Stimulated activated naive CD8-positive, alpha-beta T cell treated with anti-CD3 and anti-CD28 coated beads, Interleukin-15, Interleukin-2, amounts not matched to agents 100 U/mL and 50 U/mL, for 24 hours (primary cell): Measurements from ENCODE around the gene C22orf39.
A peak's percentile ranks its signal among the peaks of the same experiment; 100 is the strongest.

ENCODE experiments used
- ATAC-seq: fragments of 150-1000 bp; cut with Tn5 transposase; one replicate; pipeline ENCODE4 v1.10.0; 2021
- DNase-seq: peaks from one replicate; pipeline ENCODE4 v3.0.0; 2021

C22orf39 gene

GRCh38 chr22:19447330-19448075, at the start of gene C22orf39:
Gene C22orf39 (minus strand): TSS chr22:19447711. CDS start chr22:19447688, 23 bp downstream.
- peak; percentile 84 for DNase-seq
- ATAC-seq, result peak; percentile 91

GRCh38 chr22:19497245-19497644, 49.7 kb upstream of the C22orf39 start:
- DNase-seq, result no peak
- ATAC-seq, result no peak

DNA sequence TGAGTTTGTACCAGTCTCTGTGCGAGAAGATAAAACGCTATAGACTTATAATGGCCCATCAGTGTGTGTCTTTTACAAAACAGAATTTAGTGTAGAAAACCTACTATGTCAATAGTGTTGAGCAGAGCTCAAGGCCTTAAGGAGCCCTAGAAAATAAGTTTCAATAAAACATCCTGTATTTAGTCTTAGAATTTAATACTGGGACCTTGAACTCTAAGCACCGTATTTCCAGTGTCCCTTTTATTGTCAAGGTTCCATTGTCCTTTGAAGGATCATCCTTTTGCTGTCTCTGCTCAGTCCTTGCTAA, 48.8 kb upstream of the C22orf39 start:
- DNase-seq, result no peak
- no peak for ATAC-seq

DNA sequence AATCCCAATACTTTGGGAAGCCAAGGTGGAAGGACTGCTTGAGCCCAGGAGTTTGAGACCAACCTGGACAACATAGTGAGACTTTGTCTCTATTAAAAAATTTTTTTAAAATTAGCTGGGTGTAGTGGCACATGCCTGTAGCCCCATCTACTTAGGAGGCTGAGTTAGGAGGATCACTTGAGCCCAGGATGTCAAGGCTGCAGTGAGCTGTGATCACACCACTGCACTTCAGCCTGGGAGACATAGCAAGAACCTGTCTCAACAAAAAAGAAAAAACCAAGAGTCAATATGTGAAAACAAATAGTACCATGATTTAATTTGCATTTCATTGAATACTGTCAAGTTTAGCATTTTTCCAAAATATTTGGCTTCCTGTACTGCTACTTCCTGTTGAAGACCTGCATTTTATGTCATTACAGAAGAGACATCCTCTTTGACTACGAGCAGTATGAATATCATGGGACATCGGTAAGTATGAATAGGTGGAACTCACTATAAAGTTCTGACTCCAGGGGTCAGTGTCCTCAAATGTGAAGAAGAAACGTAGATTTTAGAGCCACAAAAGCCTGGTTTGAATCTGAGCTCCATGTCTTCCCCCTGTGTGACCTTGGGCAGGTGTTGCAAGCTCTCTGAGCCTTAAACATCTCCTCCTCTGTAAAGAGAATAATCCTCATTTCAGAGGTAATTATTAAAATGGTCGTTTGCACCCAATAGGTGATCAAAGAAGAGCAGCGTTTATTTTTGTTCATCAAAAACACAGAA, 48.2 kb upstream of the C22orf39 start:
- ATAC-seq, result no peak
- DNase-seq, result no peak

DNA sequence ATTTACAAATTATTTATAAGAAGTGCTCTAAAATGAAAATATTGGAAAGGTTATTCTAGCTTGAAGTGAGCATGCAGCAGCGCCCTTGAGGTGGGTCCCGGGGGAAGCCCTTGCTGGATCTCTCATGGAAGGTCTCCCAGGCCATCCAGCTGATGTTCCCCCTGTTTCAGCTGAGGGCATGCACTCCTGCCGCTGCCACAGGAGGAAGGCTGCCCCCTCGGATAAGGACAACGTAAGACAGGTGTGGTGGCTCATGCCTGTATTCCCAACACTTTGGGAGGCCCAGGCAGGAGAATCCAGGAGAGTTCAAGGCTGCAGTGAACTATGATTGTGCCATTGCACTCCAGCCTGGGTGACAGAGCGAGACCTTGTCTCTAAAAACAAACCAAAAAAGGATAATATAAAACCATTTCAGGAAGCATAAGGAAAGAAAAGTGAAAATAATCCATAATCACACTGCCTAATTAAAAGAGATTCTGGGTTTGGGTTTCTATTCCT, 47.2 kb upstream of the C22orf39 start:
- ATAC-seq (no peak), DNase-seq (no peak)

GRCh38 chr22:19494001-19494560, 46.6 kb upstream of the C22orf39 start:
- no peak for ATAC-seq
- DNase-seq, result no peak

DNA sequence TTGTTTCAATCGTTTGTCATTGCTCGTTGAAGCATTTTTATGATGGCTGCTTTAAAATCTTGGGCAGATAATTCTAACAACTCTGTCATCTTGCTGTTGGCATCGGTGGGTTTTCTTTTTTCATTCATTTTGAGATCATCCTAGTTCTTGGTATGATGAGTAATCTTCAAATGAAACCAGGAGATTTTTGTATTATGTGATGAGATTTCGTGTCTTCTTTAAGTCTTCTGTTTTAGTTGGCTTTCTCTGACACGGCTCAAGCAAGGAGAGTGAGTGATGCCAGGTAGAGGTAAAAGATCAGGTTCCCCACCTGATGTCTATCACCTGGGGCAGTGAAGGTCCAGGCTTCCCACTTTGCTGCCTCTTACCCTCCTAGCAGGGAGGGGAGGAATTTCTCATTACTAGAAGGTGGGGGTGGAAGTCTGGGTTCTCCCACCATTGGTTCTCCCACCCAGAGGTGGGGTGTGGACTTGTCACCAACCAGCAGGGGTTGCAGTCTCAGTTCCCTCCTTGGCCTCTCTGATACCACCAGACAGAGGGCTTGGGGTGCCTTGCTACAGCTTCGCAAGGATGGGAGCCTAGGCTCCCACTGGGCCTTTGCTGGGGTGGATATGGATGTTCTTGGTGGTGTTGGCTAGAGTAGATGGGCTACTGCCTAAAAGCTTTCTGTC, 45.1 kb upstream of the C22orf39 start:
- ATAC-seq (peak; percentile 32), DNase-seq (no peak)

- no peak for ATAC-seq
- DNase-seq, result no peak
Measured at GRCh38 chr22:19490628-19491230, 43.2 kb upstream of the C22orf39 start.

DNA sequence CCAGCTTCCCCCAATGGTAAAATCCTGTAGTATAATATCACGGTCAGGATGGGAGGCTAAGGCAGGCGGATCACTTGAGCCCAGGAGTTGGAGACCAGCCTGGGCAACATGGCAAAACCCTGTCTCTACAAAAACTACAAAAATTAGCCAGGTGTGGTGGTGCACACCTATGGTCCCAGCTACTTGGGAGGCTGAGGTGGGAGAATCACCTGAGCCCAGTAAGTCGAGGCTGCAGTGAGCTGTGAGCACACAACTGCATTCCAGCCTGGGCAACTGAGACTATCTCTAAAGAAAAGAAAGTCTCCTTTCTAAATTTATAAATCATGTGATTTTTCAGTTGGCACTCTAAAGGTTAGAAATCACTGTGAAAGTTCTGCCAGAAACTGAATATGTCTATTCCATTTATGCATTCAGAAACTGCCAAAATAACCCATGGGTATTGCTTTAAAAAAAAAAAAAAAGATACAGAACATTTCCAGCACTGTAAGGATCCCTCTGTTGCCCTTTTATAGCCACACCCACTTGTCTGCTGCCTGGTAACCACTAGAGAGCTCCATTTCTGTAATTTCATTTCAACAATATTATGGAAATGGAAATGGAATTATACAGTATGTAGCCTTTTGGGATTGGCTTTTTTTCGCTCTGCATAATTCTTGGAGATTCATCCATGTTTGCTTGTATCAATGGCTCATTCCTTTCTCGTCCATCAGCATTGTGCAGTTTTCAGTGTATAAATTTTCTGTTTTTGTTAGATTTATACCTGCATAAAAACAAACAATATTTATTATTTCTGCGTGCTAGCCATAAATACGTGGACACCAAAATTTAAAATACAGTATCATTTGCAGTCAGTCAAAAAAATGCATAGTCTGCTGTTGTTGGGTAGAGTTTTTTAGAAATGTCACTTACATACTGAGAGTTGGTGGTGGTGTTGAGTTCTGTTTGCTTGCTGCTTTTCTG, 41.7 kb upstream of the C22orf39 start:
- DNase-seq, result no peak
- ATAC-seq, result no peak

- no peak for ATAC-seq
Measured at GRCh38 chr22:19488285-19488684, 40.8 kb upstream of the C22orf39 start.

GRCh38 chr22:19483481-19484244, 36.2 kb upstream of the C22orf39 start:
- DNase-seq (no peak), ATAC-seq (no peak)

More at GRCh38 chr22:19488285-19488684, 40.8 kb upstream of the C22orf39 start:
- no peak for DNase-seq

DNA sequence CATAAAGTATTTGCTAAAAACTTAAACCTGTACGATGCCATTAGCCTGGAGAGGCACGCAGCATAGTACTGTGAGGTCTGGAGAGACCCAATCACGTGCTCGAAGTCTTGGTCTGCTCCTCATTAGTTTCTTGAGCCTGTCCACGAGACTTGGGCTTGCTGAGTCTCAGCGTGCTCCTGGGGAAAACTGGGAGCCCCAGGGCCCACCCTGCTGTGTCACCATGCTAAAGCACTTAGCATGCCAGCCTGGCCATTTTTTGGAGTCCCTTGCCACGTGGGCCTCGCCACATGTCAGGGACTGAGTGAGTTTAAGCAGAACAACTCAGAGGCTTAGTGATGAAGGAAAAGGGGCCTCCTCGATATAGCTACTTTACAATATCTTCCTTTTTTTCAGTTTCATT, 34.8 kb upstream of the C22orf39 start:
- ATAC-seq (no peak), DNase-seq (no peak)

DNA sequence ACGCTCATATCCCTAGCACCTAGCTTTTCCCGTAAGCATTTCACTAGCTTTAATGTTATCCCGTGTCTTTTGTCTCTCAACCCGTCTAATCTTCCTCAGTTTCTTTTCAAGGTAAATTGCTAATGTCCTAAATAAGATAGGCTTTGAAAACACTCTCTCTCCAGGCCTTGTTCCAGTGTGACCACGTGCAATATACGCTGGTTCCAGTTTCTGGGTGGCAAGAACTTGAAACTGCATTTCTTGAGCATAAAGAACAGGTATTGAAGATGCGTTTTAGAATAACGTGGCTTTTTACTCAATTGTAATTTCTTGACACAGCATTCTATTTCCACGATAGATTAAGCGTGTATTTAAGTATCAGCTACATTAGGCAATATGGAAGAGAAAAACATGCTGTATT, 33.3 kb upstream of the C22orf39 start:
- ATAC-seq (no peak), DNase-seq (no peak)

DNA sequence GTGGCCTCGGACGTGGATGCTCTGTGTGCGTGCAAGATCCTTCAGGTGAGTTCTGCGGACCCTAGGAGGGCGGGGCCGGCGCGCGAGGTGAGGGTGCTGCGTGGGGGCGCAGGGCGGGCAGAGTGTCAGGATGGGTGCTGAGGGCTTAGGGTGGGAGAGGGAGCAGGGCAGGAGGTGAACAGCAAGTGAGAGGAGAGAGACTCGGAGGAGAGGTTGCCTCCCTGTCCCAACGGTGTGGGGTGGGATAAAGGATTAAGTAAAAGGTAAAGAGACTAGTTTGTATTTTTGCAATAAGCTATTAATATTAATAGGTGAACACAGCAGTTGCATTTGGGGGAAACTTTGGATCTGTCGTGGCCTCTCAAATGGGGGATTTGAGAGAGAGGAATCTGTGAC, 32.7 kb upstream of the C22orf39 start:
- ATAC-seq (no peak), DNase-seq (peak; percentile 35)

DNA sequence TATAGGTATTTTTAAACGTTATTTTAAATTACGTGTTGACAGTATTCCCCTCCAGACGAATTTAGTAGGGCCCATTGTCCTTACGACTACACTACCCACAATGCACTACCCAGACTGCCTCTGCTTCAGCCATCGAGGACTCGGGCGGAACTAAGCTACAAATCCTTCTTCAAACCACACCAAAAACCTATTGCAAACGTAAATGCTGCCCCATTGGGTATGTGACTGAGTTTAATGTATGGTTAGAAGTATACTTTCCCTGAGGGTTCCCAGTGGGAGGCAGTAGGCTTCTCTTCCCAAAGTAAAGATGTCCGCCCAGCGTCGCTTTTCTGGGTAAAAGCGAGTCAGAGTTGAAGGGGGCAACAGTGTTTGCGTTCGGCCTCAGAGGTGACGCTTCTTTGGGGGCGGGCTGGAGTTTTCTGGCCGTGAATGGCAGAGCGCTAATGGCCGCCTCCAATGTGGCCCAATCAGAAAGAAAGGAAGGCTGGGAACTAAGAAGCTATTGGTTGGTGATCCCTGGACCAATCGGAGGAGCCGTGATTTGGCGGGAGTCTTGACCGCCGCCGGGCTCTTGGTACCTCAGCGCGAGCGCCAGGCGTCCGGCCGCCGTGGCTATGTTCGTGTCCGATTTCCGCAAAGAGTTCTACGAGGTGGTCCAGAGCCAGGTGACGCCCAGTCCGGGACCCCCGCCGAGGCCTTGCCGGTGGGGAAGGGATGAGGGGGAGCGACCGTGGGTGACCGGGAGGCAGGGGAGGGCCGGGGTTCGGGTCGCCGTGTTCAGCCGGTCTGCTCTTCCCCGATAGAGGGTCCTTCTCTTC, 32.1 kb upstream of the C22orf39 start, which contains the start of gene CDC45:
Gene CDC45 (plus strand): TSS at position 566 of the 818 bp plus-strand sequence. CDS start 49 bp downstream, at position 615.
- ATAC-seq (peak; percentile 91), DNase-seq (peak; percentile 92)

GRCh38 chr22:19478901-19479354, 31.4 kb upstream of the C22orf39 start, which contains the start of gene UFD1:
Gene UFD1 (minus strand): TSS chr22:19479193. CDS start chr22:19479085, 108 bp downstream.
- DNase-seq, result peak; percentile 84
- peak; percentile 66 for ATAC-seq

- ATAC-seq, result no peak
Measured at GRCh38 chr22:19478045-19478900, 30.8 kb upstream of the C22orf39 start.

More at GRCh38 chr22:19478045-19478900, 30.8 kb upstream of the C22orf39 start:
- no peak for DNase-seq
